GM19025 (cell line): Measurements from ENCODE around the gene KIF1B.
"Not testable (repeated sequence)": the region's sequence is repeated elsewhere in the genome, so short reads cannot be mapped to it uniquely, and the experiment has no call there.

Source experiments
- ATAC-seq: cut with Tn5 transposase; IDR thresholded peaks from one replicate; pipeline ENCODE4 v1.9.1; 2021; ENCODE audit warnings: mild to moderate bottlenecking, low read depth, moderate library complexity; ENCODE audit not compliant: unreplicated experiment

Gene KIF1B

DNA sequence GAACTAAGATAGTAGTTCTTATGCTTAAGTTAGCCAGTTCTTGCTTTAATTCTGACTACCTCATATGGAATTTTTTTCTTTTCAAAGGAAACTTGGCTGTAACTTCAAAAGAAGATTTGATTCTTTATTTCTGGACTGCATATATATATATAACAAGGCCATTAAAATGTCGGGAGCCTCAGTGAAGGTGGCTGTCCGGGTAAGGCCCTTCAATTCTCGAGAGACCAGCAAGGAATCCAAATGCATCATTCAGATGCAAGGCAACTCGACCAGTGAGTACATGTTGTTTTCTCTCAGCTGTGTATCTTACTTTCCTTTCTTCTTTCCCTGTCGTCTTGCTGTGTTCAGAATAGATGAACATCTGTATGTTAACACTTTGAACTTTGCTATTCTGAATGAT, 21.8 kb downstream of the KIF1B start:
- no peak for ATAC-seq

GRCh38 chr1:10236405-10237156, 26.2 kb downstream of the KIF1B start:
- no peak for ATAC-seq

GRCh38 chr1:10237157-10237539, 26.8 kb downstream of the KIF1B start:
- ATAC-seq = no peak

GRCh38 chr1:10242135-10242534, 31.8 kb downstream of the KIF1B start:
- no peak for ATAC-seq

GRCh38 chr1:10242811-10243210, 32.4 kb downstream of the KIF1B start:
- ATAC-seq = no peak

- no peak for ATAC-seq
These were observed 35.3 kb downstream of the KIF1B start for GRCh38 chr1:10245674-10246073.

DNA sequence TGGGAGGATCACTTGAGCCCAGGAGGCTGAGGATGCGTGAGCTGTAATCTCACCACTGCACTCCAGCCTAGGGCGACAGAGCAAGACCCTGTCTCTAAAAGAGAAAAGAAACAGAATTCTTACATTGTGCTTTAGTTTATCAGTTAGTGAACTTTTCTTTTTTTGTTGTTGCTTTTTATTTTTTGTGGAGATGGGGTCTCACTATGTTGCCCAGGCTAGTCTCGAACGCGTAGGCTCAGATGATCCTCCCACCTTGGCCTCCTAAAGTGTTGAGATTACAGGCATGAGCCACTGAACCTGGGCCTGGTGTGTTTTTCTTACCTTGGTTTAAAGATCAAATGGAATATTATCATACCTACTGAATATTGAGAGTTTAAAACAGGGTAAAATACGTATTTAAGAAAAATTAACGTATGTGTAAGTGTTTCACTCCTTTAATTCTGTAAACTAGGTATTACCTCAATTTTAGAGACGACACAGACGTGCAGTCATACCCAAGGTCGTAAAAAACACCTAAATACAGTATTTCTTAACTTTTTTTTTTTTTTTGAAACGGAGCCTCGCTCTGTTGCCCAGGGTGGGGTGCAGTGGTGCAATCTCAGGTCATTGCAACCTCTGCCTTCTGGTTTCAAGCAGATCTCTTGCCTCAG, 39.6 kb downstream of the KIF1B start:
- no peak for ATAC-seq

DNA sequence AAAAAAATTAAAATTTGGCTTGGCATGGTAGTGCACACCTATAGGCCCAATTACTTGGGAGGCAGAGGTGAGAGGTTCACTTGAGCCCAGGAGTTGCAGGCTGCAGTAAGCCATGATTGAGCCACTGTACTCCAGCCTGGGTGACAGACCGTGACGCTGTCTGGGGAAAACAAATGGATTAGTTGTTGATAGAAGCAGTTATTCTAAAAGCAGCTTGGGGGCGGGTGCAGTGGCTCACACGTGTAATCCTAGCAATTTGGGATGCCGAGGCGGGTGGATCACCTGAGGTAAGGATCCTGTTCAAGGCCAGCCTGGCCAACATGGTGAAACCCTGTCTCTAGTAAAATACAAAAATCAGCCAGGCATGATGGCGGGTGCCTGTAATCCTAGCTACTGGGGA, 40.3 kb downstream of the KIF1B start:
- no peak for ATAC-seq

DNA sequence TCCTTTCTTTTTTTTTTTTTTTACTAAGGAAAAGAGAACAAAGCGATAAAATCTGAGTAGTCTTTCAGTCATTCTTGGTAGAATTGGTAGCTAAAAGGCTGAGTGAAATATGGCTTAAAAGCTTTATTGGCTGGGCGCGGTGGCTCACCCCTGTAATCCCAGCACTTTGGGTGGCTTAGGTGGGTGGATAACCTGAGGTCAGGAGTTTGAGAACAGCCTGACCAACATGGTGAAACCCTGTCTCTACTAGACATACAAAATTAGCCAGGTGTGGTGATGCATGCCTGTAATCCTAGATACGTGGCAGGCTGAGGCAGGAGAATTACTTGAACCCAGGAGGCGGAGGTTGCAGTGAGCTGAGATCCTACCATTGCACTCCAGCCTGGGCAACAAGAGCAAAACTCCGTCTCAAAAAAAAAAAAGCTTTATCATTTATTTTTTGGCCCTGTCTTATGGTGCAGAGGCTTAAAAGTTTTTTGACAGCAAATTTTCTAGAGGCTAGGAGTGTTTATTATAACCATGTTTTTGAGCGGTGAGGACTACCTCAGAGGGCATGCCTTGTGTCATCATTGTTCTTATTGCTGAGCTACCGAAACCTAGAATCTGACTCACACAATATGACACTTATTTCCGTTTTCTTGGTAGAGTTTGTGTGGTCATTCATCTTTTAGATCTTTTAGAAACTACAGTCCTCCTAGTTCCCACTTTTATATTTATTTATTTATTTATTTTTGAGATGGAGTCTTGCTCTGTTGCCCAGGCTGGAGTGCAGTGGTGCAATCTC, 41.1 kb downstream of the KIF1B start:
- not testable (repeated sequence) for ATAC-seq

DNA sequence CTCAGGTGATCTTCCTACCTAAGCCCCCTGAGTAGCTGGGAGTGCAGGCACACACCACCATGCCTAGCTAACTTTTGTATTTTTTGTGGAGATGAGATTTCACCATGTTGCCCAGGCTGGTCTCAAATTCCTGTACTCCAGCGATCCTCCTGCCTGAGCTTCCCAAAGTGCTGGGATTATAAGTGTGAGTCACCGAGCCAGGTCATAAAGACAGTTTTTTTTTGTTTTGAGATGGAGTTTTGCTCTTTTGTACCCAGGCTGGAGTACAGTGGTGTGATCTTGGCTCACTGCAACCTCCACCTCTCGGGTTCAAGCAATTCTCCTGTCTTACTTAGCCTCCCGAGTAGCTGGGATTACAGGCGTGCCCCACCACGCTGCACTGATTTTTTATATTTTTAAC, 42.1 kb downstream of the KIF1B start:
- ATAC-seq = no peak

- no peak for ATAC-seq
These were observed 42.8 kb downstream of the KIF1B start for GRCh38 chr1:10253149-10253548.

DNA sequence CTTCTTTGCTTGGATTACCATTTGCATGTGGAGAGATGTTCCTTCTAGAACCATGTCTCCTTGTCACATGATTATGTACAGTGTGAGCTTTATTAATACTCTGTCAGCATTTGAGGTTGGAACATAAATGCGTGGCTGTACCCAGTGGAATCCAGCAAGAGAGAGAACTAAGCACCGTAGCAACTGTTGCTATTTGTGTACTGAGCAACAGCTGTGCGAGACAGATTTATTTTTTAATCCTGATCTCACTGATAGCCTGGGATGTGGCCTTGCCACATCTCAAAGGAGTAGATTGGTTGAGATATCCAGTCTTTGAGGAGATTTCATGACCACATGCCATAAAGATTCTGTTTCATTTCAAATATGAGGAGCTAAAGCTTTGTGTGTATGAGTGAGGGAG, 43.4 kb downstream of the KIF1B start:
- ATAC-seq = no peak

DNA sequence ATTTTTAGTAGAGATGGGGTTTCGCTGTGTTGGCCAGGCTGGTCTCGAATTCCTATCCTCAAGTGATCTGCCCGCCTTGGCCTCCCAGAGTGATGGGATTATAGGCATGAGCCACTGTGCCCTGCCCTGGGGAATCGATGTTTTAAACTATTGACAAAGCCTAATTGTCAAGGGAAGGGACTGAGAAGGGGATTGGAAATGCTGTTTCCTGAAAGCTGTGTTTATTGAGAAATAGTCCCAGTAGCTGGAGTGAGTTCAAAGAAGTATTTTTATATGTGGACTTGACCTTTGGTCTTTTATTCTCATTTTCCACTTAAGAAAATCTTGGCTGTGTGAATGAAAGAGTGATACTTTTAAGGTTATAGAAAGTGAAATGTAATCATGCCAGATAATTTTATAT, 47.5 kb downstream of the KIF1B start:
- no peak for ATAC-seq

GRCh38 chr1:10259547-10259946, 49.2 kb downstream of the KIF1B start:
- not testable (repeated sequence) for ATAC-seq

DNA sequence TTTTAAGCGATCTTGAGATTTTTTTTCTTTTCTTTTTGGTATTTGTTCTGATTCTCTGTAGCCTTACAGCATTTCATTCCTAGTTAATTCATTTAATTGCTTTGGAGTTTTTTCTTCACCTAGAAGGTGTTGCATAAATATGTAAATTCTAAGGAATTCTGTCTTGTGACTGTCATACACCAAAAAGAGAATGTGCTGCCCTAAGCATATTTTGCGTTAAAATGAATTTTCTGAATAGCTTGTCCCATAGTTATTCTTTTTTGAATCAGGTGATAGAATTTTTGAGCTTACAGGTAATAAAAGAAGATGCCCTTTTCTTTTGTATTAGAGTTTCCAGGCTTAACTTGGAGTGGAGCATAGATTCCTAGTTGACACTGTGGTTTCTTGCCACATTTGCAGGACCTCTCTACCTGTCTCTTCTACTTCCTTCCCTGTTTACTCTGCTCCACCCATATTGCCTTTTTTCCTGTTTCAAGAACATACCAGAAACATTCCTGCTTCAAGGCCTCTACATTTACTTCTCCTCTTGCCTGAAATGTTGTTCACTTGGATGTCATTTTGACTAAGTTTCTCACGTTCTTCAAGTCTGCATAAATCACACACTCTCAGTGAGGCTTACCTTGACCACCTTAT, 53.2 kb downstream of the KIF1B start:
- ATAC-seq = no peak

DNA sequence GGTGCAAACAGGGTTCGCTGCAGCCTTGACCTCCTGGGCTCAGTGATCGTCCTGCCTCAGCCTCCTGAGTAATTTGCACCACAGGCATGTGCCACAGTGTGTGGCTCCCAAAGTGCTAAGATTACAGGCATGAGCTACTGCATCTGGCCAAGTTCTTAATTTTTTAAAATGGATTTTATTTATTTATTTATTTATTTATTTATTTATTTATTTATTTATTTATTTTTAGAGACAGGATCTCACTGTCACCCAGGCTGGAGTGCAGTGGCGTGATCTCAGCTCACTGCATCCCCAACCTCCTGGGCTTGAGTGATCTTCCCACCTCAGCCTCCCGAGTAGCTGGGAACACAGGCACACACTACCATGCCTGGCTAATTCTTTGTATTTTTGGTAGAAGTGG, 54.7 kb downstream of the KIF1B start:
- no peak for ATAC-seq

DNA sequence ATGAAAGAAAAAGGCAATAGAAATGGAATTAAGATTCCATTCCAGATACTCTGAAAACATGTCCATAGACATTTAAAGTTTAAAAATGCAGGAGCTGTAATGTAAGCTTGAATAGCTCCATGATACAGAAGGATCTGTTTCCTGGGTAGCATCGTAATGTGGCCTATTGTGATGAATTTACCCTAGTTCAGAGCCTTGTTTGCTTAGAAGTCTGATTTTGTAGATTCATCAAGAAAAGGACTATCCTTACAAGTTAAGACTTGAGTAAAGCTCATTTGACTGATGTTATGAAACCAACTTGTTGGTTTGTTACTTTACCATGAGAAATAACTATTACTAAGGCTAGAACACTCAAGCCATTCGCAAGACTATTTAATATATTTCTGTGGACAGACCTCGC, 55.5 kb downstream of the KIF1B start:
- ATAC-seq = no peak

GRCh38 chr1:10267319-10267718, 56.9 kb downstream of the KIF1B start:
- no peak for ATAC-seq

- ATAC-seq = no peak
These were observed 57.6 kb downstream of the KIF1B start for GRCh38 chr1:10267921-10268320.

DNA sequence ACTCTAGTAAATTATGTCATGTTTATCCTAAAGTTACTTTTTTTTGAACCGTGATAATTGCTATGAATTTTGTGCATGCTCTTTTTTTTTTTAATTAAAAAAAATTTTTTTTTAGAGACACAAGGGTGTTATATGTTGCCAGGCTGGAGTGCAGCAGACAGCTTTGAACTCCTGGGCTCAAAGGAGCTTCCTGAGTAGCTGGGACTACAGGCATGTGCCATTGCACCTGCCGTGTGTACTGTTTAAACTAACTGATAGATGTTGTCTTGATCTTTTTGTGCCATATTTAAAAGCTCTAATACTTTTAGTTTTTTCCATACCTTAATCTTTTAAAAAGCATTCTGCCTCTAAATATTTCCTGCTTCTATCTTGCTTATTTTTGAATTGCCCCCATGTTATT, 60.7 kb downstream of the KIF1B start:
- ATAC-seq = no peak

- ATAC-seq = no peak
These were observed 61.5 kb downstream of the KIF1B start for GRCh38 chr1:10271869-10272268.
